GM10847 (cell line): ENCODE measurements around the gene PDE3A.

Source experiments
- POLR2A ChIP-seq: IDR thresholded peaks from 2 replicates; pipeline ENCODE4 v1.6.1; 2011; ENCODE audit not compliant: insufficient read length; ENCODE audit errors: extremely low read depth

Gene PDE3A

DNA sequence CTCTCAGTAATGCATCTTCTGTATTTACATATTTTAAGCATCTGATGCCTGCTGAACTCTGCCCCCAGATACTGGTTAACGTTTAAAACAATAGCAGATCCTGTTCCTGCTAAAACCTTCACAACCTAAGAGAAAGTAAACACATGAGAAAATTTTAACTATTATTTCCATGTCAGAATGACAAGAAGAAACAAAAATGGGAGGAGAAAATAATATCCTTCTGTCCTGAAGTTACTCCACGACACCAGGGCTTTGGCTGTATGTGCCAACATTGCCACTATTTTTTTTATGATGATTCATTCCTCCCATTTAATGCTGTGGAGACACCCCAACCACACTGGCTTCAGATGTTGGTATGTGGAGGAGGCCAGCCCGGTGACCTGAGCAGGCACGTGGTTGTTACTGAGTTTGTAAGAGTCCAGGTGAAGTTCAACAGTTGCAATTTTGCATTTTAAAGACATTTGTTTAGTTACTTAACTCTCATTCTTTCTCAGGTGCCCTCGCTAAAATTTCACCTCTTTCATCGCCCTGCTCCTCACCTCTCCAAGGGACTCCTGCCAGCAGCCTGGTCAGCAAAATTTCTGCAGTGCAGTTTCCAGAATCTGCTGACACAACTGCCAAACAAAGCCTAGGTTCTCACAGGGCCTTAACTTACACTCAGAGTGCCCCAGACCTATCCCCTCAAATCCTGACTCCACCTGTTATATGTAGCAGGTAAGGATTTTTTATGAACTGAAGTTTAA, 261.2 kb downstream of the PDE3A start:
- TF ChIP-seq POLR2A: no peak

DNA sequence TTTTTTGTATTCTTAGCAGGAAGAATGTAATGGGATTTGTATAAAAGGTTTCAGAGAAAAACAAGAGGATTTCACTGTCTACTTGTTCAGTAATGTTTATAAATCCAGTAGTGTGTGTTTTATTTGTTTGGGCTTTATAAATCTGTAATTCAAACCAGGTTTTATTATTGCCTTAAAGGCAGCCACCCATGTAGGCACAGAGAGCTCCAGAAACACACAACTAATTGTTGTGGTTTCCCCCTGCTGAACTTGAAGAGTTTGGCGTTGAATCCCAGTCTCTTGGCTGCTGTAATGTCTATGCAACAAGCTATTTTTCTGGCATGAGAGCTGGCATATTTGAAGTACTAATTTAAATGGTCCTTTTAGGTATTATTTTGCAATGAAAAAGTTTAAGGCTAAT, 263.4 kb downstream of the PDE3A start:
- TF ChIP-seq POLR2A: no peak

DNA sequence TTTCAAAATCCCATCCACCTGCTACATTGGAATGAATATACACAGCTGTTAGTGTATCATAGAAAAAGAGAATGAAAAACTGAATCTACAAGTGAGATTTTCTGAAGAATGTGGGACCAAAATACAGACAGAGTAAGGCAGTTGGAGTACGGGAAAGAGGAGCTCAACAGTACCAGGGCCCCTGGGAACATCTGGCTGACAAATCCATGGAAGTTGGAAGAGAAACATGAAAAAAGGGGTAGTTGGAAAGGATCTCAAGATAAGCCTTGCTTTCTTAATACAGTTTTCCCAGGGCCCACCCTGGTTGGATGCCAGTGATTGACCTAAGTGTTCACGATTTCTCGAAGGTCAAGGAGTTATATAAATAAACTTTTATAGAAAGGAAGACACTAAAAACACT, 272.8 kb downstream of the PDE3A start:
- TF ChIP-seq POLR2A: no peak

GRCh38 chr12:20643822-20644221, 275.5 kb downstream of the PDE3A start:
- no peak for TF ChIP-seq POLR2A

GRCh38 chr12:20646239-20646827, 278.0 kb downstream of the PDE3A start:
- TF ChIP-seq POLR2A: no peak

DNA sequence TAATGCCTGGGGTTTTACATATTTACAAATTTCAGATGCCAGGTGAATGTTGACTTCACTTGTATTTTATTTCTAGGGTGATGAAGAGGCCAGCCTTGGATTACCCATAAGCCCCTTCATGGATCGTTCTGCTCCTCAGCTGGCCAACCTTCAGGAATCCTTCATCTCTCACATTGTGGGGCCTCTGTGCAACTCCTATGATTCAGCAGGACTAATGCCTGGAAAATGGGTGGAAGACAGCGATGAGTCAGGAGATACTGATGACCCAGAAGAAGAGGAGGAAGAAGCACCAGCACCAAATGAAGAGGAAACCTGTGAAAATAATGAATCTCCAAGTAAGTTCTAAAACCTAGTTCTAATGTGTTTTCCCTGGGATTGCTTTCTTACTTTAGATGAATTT, 285.5 kb downstream of the PDE3A start:
- TF ChIP-seq POLR2A: no peak

GRCh38 chr12:20656600-20656999, 288.3 kb downstream of the PDE3A start:
- no peak for TF ChIP-seq POLR2A

DNA sequence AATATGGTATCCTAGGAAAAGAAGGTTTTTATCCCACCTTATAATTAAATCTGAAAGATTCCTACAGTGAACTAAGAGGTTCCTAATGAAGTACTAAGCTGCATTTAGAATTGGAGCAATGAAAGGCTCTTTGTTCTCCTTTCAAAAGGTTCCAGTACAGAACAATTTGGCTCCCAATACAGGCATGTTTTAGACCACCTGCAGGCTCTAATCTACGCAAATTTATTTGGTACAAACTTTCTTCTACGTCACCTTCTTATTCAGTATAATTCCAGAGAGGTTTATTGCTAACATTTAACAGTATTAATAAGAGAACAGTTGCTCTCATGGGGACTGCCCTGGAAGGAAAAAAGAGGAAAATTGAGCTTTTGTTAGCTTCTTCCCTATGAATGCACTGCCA, 289.2 kb downstream of the PDE3A start:
- TF ChIP-seq POLR2A: no peak

GRCh38 chr12:20681334-20681733, 313.0 kb downstream of the PDE3A start:
- TF ChIP-seq POLR2A: no peak

- TF ChIP-seq POLR2A: no peak
These were observed 326.9 kb downstream of the PDE3A start, which contains the start of gene SLCO1C1 for GRCh38 chr12:20695232-20695631. TSS of gene SLCO1C1 (plus strand) at chr12:20695332. CDS start at chr12:20699577, 4,245 bp downstream.

GRCh38 chr12:20696181-20696905, 328.0 kb downstream of the PDE3A start:
- TF ChIP-seq POLR2A: no peak

GRCh38 chr12:20701106-20701505, 332.8 kb downstream of the PDE3A start:
- TF ChIP-seq POLR2A: no peak

GRCh38 chr12:20704860-20705259, 336.5 kb downstream of the PDE3A start:
- no peak for TF ChIP-seq POLR2A

DNA sequence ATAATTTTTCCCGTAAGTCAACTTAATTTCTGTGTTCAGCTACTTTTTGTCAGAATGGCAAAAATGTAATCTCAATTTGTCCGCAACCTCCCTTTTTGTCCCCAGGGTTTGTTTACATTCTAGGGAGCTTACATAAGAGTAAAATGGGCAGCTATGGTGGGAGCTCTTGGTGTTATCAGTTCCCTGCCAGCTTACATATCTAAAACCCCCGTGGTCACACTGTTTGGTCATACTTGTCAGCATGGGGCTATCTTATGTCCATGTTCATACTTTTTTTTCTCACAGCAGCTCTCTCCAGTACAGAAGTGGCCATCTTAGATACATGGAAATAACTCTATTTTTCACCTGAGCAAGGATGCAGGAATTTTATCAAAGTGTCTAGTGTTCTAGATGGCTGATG, 343.5 kb downstream of the PDE3A start:
- no peak for TF ChIP-seq POLR2A

GRCh38 chr12:20716037-20716436, 347.7 kb downstream of the PDE3A start:
- no peak for TF ChIP-seq POLR2A

DNA sequence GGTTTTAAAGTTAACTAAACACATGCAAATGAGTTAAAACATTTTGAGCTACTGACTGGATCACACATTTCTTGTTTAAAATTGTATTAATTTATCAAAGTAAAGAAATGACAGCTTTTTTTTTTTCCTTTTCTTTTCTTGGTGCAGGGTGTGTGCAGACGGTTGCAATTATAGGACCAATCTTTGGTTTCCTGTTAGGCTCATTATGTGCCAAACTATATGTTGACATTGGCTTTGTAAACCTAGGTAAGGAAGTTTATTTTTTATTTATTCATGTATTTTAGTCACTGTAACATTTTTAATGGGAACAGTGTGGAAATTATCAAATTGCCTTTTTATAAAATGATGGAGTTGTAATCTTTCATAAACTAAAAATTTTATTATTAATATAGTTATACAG, 348.6 kb downstream of the PDE3A start:
- TF ChIP-seq POLR2A: no peak
